ENCODE results near the gene BHLHE41.

GRCh38 chr12:26095186-26095585 lies 29.7 kb downstream of the BHLHE41 start:
- TF ChIP-seq, protein P1, sequence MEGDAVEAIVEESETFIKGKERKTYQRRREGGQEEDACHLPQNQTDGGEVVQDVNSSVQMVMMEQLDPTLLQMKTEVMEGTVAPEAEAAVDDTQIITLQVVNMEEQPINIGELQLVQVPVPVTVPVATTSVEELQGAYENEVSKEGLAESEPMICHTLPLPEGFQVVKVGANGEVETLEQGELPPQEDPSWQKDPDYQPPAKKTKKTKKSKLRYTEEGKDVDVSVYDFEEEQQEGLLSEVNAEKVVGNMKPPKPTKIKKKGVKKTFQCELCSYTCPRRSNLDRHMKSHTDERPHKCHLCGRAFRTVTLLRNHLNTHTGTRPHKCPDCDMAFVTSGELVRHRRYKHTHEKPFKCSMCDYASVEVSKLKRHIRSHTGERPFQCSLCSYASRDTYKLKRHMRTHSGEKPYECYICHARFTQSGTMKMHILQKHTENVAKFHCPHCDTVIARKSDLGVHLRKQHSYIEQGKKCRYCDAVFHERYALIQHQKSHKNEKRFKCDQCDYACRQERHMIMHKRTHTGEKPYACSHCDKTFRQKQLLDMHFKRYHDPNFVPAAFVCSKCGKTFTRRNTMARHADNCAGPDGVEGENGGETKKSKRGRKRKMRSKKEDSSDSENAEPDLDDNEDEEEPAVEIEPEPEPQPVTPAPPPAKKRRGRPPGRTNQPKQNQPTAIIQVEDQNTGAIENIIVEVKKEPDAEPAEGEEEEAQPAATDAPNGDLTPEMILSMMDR (IDR thresholded peaks at IDR 0.05; ENCODE audit: borderline replicate concordance, extremely low read depth, low read length, poor library complexity, severe bottlenecking) = no peak
- TF ChIP-seq EZH2 (IDR thresholded peaks at IDR 0.05; ENCODE audit: borderline replicate concordance, low read depth, low read length, severe bottlenecking) = no peak
